SK-N-SH (cell line): ENCODE data around the gene NAA20.

Experiments used
- EP300 ChIP-seq, 2 experiments: IDR thresholded peaks; 2 replicates each; pipeline versions ENCODE4 v1.4.0 to v1.6.1; 2012; ENCODE audit warnings: borderline replicate concordance in 1 of 2, low read depth in 1 of 2, low read length in 1 of 2
- FOSL2 ChIP-seq: IDR thresholded peaks from 2 replicates; pipeline ENCODE4 v1.4.0; 2012; ENCODE audit warnings: low read depth, mild to moderate bottlenecking, moderate library complexity, borderline replicate concordance
- GABPA ChIP-seq: IDR thresholded peaks from 2 replicates; pipeline ENCODE4 v1.4.0; 2012; ENCODE audit warnings: low read depth, mild to moderate bottlenecking
- RAD21 ChIP-seq: IDR thresholded peaks from 2 replicates; pipeline ENCODE4 v1.6.1; 2012; ENCODE audit warnings: mild to moderate bottlenecking, low read length
- TF ChIP-seq, protein P1 (sequence below): IDR thresholded peaks from 2 replicates; pipeline ENCODE4 v1.6.1; 2012; ENCODE audit warnings: mild to moderate bottlenecking, low read depth, low read length, moderate library complexity

DNA sequence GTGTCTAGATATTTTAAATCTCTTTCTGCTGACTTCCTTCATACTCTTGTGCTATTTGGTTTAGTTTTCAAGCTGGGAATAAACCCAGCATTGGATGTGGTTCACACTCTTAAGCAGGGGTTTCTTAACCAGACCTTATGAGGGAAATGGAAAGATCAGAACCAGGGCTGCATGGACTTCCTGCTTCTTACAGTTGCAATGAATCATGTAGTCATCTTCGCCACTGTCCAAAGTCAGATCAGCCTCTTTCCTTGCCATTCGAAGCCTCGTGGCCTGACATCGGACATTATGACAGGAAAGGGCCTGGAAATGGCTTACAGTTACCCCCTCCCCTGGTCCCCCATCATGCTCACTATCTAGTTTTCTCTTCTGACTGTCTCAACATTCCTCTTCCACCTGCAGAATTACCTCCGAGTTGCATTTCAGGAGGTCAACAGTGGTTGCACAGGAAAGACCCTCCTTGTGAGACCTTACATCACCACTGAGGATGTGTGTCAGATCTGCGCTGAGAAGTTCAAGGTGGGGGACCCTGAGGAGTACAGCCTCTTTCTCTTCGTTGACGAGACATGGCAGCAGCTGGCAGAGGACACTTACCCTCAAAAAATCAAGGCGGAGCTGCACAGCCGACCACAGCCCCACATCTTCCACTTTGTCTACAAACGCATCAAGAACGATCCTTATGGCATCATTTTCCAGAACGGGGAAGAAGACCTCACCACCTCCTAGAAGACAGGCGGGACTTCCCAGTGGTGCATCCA lies 16.8 kb upstream of the NAA20 start:
- TF ChIP-seq EP300 (IDR thresholded peaks at IDR 0.05; ENCODE audit: borderline replicate concordance in 1 of 2, low read depth in 1 of 2, low read length in 1 of 2) = no peak
- TF ChIP-seq FOSL2 = no peak
- no peak for TF ChIP-seq GABPA
- TF ChIP-seq RAD21 = no peak
- TF ChIP-seq, protein P1, sequence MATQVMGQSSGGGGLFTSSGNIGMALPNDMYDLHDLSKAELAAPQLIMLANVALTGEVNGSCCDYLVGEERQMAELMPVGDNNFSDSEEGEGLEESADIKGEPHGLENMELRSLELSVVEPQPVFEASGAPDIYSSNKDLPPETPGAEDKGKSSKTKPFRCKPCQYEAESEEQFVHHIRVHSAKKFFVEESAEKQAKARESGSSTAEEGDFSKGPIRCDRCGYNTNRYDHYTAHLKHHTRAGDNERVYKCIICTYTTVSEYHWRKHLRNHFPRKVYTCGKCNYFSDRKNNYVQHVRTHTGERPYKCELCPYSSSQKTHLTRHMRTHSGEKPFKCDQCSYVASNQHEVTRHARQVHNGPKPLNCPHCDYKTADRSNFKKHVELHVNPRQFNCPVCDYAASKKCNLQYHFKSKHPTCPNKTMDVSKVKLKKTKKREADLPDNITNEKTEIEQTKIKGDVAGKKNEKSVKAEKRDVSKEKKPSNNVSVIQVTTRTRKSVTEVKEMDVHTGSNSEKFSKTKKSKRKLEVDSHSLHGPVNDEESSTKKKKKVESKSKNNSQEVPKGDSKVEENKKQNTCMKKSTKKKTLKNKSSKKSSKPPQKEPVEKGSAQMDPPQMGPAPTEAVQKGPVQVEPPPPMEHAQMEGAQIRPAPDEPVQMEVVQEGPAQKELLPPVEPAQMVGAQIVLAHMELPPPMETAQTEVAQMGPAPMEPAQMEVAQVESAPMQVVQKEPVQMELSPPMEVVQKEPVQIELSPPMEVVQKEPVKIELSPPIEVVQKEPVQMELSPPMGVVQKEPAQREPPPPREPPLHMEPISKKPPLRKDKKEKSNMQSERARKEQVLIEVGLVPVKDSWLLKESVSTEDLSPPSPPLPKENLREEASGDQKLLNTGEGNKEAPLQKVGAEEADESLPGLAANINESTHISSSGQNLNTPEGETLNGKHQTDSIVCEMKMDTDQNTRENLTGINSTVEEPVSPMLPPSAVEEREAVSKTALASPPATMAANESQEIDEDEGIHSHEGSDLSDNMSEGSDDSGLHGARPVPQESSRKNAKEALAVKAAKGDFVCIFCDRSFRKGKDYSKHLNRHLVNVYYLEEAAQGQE = no peak
